ENCODE measurements around the gene HMCN1.

Gene HMCN1

GRCh38 chr1:186044079-186044685, 310.0 kb downstream of the HMCN1 start:
- no peak for DNase-seq

DNA sequence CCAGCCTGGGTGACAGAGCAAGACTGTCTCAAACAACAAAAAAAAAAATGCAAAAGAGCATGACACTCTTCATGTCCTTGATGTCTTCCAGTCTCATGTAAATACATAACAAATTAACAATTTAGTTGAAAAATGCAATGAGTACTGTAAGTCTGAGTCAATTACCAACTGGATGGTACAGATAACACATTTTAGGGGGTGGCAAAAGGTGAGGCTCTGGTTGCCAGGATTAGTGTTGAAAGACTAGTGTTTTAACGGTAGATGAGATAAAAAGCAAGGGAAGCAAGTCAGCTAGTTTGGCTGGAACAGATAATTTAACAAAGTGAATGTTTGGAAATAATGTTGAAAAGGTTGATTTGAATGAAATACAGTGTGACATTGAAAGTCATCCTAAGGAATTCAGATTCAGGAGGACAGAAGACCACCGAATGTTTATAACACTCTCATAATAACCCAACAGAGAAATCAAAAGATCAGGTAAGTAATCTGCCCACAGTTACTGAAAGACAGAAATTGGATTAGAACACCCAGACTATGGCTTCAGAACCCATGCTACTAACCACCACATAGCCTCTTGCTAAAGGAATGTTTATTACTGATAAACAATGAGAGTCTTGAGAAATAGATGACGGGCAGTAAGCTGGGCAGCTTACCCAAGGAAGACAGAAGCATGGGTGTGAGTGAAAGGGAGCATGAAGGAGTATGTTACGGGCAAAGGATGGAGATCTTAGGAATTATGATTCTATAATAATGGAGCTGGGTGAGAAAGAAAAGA, 312.4 kb downstream of the HMCN1 start:
- DNase-seq, result no peak

GRCh38 chr1:186050360-186050759, 316.2 kb downstream of the HMCN1 start:
- no peak for DNase-seq

- no peak for DNase-seq
These were observed 319.8 kb downstream of the HMCN1 start for GRCh38 chr1:186054003-186054402.

DNA sequence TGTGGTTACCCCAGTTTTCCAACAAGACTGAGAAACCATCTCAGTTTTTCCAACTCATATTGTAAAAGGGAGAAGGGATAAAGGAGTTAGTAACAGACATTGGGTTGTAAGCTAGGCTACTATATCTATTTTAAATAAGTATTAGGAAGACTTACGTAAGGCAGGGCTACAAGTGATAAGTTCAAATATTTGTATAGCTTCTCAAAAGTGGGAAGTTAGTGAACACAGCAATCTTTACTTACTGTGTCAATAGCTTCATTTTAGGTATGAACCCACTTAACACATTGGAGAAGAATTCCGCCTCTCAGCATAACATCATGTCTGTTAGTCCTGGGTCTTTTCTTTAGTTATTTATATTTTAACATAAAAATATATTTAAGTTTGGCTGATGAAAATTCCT, 320.7 kb downstream of the HMCN1 start:
- DNase-seq, result no peak

- no peak for DNase-seq
These were observed 321.7 kb downstream of the HMCN1 start for GRCh38 chr1:186055846-186056245.

- DNase-seq, result no peak
These were observed 322.9 kb downstream of the HMCN1 start for GRCh38 chr1:186057086-186057485.

- DNase-seq, result no peak
These were observed 325.1 kb downstream of the HMCN1 start for GRCh38 chr1:186059311-186059710.

- DNase-seq, result no peak
These were observed 325.6 kb downstream of the HMCN1 start for GRCh38 chr1:186059752-186060151.

DNA sequence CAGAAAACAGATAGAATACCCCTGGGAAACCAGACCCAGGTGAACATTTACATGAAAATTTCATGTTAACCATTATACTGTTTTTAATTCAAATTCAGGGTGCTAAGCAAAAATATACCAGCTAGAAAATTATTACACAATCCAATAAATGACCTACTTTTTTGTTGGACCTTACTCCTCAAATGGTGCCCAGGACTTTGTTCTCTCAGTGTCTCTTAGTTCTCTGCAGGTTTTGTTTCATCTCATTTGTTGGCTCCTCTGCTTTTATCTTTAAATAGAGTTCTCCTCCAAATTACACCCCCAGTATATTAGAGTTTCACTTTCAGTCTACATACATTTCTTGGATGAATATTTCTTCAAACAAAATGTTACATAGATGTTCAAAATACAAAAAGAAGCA, 326.0 kb downstream of the HMCN1 start:
- no peak for DNase-seq

- DNase-seq, result no peak
These were observed 329.0 kb downstream of the HMCN1 start for GRCh38 chr1:186063091-186063657.

DNA sequence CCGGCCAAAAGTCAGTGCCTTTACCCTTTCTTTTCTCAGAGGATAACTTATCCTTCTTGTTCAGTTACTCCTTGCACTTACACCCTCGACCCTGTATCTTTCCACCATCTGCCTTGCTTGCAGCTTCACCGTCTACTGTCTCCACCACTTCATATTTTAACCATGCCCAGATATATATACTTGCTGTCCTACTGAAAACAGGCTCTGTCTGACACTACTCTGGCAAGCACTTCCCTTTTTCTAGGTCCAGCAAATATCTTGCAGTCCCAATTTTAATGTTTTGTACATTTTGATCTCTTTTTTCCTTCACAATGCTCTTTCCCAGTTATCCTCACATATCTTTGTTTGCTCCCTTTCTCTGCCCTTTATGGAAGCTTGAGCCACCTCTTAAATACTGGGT, 332.2 kb downstream of the HMCN1 start:
- no peak for DNase-seq

- DNase-seq, result no peak
These were observed 339.5 kb downstream of the HMCN1 start for GRCh38 chr1:186073697-186074096.

GRCh38 chr1:186076006-186076405, 341.8 kb downstream of the HMCN1 start:
- no peak for DNase-seq

DNA sequence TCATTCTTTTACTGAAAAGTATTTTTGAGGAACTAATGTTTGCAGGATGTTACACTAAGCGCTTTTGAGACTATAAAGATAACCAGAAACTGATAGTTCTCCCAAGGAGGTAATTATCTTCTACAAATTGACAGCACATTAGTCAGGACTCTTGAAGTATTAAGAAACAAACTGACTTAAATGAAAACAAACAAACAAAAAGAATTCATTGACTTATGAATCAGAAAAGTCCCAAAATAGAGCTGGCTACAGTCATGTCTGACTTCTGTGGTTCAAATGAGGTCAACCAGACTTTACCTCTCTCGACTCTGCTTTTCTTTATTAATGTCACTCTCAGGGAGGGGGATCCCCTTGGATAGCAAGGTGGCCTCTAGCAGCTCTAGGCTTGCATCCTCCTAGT, 344.1 kb downstream of the HMCN1 start:
- no peak for DNase-seq

DNA sequence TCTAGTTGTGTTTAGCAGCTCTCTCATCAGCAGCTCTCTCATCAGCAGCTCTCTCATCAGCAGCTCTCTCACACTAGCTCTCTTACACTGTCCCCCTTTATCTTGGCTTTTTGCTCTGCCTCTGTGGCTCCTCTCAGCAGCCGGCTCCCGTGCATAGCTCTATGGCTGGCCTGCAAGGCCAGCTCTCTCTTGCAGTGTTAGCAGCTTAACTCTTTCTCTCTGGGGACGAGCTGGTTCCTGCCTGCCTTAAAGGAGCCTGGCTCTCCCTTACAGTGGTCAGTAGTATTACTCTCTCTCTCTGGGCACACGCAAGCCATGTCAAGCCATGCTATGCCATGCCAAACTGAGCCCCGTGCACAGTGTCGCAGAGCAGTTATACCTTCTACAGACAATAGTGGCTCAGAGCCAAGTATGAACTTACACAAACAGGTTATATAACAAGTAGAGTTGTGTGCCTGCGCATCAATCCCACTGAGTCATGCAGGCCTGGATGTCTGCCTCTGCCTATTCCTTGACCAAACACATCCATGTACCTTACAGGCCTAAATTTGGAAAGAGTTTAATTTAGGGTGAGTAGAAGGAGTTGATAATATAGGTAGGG, 345.0 kb downstream of the HMCN1 start:
- DNase-seq, result no peak

- DNase-seq, result no peak
These were observed 348.2 kb downstream of the HMCN1 start for GRCh38 chr1:186082235-186082937.

DNA sequence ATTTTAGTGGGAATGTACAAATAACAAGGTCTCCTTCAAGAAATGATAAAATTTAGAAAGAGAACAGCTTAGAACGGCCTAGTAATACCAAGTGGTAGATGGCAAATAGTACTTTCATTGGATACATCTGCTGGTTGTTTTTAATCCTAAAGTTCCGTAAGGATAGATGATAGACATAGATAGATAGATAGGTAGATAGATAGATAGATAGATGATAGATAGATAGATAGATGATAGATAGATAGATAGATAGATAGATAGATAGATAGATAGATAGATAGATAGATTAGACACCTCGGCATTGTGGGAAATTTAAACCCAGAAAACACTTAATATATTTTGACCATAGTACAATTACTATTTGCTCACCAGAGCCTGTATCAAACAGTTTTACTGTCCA, 352.4 kb downstream of the HMCN1 start:
- no peak for DNase-seq

DNA sequence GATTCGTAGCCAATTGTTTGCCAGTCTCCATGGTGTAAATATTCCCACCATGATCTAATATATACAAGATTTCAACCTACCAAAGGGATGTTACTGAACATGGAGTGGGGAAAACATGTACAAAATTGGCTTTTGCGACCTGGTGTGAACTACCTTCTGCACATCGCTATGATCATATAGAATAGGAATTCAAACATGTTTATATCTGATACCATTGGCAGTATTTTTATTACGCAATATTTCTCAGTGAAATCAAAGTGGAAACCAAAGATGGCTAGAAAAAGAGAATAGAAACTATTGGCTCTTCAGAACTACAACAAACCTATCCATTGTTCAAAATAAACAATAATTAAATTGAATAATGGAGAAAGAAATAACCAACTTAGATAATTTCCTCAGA, 355.7 kb downstream of the HMCN1 start:
- no peak for DNase-seq

DNA sequence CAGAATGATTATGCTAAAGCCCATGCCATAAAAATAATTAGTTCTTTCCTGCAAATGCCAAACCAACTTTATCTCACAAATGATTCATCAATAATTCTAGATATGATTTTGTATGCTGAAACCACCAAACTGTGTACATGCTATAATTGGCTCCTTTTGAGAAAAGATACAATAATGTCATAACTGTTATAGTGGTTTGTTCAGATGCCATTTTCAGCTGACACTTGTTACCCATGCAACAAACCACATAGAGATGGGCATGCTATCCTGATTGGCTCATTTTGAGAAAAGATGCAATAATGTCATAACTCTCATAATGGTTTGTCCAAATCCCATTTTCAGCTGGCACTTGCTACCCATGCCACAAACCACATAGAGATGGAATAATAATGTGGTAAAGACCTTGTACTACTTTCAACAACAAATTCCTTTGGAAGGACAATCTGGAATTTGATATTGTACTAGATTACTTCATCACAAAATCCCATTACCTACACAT, 357.1 kb downstream of the HMCN1 start:
- DNase-seq, result no peak

DNA sequence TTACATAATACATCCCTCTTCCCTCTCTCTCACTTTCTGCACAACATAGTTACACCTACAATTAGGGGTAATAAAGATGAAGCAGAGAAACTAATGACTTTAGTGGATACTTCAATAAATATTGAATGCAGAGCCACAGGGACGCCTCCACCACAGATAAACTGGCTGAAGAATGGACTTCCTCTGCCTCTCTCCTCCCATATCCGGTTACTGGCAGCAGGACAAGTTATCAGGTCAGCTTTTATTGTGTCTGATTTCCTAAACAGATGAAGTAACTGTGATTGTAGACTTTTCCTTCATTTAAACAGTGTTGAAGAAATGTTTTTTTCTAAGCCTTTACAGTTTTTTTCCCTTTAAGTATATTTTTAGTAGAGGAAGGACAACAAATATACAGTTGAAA, 359.2 kb downstream of the HMCN1 start:
- no peak for DNase-seq

GRCh38 chr1:186094172-186094571, 360.0 kb downstream of the HMCN1 start:
- DNase-seq, result no peak
